HuH-7.5 (cell line): ENCODE results near the gene ASB13.
A peak's percentile ranks its signal among the peaks of the same experiment; 100 is the strongest.

ENCODE experiments used
- DNase-seq: peaks from one replicate; pipeline ENCODE4 v3.0.0; 2011; ENCODE audit warnings: low spot score

Gene ASB13

GRCh38 chr10:5669604-5670003 is 3.2 kb upstream of the ASB13 start:
- DNase-seq: no peak

DNA sequence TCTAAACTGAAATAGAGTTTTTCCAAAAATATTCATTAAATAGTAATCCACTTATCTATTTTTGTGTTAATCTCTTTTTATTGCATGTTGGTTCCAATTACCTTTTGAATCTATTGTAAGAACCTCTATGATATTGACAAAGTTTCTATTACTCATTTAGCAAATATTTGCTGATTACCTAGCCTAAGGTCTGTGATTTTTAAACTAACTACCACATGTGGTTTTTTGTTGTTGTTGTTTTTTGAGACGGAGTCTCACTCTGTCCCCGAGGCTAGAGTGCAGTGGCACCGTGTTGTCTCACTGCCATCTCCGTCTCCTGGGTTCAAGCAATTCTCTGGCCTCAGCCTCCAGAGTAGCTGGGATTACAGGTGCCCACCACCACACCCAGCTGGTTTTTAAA is 2.0 kb upstream of the ASB13 start:
- DNase-seq: no peak

DNA sequence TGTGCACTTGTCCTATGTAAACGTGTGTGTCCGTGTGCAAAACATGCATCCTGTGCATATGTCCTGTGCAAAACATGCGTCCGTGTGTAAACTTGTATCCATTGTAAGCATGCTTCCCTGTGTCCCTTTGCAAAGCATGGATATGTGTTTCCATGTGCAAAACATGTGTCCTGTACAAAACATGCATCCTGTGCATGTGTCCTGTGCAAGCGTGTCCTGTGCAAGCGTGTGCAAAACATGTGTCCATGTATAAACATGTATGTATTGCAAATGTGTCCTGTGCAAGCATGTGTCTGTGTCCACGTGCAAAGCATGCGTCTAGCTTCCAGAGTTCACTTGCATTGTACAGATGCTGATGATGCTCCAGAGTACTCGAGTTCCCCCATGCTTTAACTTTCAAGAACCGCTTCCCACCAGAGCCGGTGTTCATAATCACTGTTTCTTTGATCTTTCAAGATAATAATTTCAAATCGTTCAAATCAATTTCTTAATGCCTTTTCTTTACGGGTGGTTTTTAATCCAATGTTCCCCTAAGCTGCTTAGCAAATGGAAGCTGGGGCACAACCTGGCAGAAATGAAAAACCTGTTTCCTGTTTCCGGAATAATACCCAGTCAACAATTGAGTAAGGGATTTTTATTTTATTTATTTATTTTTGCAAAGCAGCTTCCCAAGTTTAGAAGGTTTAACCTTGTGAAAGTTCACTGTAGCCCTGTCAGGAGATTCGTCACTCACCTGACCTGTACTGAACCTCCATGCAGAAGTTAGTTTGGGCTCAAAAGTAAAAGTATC is 641 bp upstream of the ASB13 start:
- no peak for DNase-seq

- DNase-seq: no peak
Measured at GRCh38 chr10:5665373-5666007, 905 bp downstream of the ASB13 start.

GRCh38 chr10:5663692-5664427 is 2.5 kb downstream of the ASB13 start:
- no peak for DNase-seq

- no peak for DNase-seq
Measured at GRCh38 chr10:5662708-5663579, 3.5 kb downstream of the ASB13 start.

- no peak for DNase-seq
Measured at GRCh38 chr10:5661043-5661442, 5.4 kb downstream of the ASB13 start.

DNA sequence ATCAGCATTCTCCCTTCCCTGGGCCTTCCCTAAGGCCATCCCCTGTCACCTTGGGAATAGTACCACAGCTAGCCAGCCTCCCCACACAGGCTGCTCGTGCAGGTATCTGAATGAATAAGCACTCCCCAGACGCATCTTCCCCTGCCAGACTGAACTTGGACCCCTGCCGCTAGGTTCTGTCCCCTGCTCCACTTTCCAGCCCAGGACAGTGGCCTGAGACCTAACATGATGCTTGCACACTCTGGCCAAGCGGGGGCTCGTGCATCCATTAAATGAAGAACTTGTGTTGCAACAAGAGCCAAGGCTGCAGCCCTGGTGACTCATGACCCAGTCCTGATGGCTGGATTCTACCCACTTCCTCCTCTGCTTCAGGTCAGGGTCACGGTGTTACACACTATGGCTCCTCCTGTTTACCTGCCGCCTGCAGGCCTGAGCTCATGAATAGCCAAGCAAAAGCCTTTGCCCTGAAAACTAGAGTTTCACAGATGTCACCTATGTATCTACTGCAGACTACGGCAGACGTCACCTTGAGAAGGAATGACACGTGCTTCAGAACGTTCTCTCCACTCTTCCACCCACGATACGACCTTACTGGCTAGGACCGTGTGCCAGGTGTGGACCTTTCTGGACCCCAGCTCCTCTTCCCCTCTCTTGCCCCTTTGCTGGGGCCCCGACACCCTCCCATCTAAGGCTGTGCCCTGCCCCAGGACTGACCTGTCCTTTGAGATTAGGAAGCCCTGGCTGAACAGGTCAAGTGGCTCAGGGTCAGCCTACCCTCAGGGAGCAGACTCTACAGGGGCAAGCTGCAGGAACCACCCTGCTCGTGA is 6.5 kb downstream of the ASB13 start:
- DNase-seq: peak; percentile 86

- no peak for DNase-seq
Measured at GRCh38 chr10:5658871-5659618, 7.3 kb downstream of the ASB13 start.

GRCh38 chr10:5656737-5657579 is 9.4 kb downstream of the ASB13 start:
- no peak for DNase-seq

DNA sequence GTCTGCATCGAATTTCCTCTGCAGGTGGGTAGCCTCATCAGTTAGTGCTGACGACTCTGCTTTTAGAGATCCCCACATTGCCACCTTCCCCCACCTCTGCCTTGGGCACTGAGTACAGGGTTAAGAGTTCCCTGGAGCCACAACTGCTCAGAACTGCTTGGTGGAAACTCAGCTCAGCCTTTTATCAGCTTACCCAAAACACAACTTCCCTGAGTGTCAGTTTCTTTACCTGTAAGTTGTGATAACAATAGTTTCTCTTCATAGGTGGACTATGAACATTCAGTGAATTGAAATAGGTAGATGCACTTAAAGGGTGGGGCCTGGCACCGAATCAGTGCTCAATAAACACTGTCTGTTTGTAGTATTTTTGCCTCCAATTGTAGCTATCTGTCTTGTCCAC is 11.3 kb downstream of the ASB13 start:
- DNase-seq: no peak

DNA sequence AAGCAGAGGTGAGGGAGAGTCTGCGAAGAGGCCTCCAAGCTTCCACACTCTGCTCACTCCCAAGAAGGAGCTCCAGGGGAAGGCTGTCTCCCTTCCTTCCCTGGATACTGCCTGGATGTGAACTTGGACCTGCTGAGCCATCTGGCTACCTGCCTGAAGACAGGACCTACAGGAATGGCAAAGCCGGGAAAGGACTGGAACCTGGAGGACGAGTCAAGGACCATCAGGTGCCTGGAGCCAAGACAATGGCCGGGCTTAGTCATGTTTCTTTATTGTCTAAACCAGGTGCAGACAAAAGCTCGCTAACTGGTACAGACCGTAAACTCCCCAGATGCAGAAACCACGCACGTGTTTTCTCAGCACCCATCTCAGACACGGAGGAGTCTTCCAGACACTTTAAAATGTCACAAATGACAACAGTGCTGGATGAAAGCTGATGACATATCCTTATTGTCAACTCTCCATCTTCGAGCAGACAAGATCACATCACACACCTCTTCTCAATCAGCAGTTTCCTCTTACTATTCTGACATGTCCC is 12.1 kb downstream of the ASB13 start:
- DNase-seq: no peak

DNA sequence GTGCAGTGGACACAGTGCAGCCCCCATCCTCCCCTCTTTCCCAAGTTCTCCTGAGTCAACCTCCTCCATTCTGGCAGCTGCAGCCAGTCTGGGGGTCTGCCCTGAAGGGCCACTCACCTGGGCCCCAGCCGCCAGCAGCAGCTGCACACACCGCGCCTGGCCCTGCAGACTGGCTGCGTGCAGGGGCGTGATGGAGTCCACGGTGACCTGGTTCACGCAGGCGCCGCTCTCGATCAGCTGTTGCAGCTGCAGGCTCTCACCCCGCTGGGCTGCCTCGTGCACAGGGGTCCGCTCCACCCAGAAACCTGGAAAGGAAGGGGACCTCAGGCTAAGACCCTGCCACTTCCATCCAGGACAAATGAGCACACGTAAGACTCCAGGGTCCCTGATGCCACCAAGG is 13.6 kb downstream of the ASB13 start:
- DNase-seq: no peak

GRCh38 chr10:5651388-5651764 is 15.0 kb downstream of the ASB13 start:
- DNase-seq: no peak

GRCh38 chr10:5650664-5651387 is 15.6 kb downstream of the ASB13 start:
- DNase-seq: no peak

DNA sequence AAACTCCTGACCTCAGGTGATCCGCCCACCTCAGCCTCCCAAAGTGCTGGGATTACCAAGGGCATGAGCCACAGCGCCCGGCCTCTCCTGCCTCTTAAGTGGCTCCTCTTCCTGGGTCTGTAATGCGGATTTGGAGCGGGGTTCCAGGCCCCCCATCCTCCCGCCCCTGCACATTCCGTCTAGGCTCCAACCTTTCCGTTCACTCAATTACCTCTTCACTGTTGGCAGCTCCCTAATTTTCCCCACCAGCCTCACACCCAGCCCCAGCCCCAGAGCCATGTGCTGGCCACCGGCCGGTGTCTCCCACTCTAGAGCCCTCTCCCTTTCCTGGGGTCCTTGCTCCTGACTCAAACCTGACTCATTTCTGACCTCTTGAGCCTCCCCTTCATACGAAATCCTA is 16.6 kb downstream of the ASB13 start:
- DNase-seq: no peak

DNA sequence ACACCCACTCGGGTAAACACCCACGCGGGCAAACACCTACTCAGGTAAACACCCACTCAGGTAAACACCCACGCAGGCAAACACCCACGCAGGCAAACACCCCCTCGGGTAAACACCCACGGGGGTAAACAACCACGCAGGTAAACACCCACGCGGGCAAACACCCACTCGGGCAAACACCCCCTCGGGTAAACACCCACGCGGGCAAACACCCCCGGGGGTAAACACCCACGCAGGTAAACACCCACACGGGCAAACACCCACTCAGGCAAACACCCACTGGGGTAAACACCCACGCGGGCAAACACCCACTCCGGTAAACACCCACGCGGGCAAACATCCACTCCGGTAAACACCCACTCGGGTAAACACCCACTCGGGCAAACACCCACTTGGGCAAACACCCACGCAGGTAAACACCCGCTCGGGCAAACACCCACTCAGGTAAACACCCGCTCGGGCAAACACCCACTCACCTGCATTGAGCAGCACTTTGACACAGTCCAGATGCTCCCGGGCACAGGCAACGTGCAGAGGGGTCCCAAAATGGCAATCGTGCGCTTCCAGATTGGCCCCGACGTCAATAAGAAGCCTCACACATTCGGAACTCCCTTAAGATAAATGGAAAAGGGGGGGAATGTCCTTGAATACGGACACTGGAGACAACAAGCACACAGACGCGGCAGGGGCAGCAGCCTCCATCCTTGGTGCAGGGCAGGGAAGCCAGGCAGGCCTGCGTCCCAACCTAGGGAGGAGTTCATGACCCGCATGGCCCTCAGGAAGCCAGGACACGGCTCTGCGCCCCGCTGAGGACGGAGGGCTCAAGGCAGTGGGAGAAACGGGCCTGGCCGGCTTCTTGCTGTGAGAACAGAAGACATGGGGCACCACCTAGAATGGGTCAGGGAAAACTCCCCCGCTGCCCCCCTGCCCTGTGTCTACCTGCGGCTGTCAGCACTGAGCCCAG is 17.6 kb downstream of the ASB13 start:
- DNase-seq: no peak
